Activated naive CD8-positive, alpha-beta T cell treated with anti-CD3 and anti-CD28 coated beads, Interleukin-2, amount 10 ng/mL, durations not matched to agents 7 days and 5 days (primary cell): ENCODE data around the gene ANKZF1. TPM values are rescaled to one million over a fixed set of nuclear protein-coding genes. Genes with fewer than 3 reads are reported as not detected.
A peak's percentile ranks its signal among the peaks of the same experiment; 100 is the strongest.
"Not testable (repeated sequence)": the region's sequence is repeated elsewhere in the genome, so short reads cannot be mapped to it uniquely, and the experiment has no call there.

Experiments
- ATAC-seq: fragments of 150-1000 bp; cut with Tn5 transposase; one replicate; pipeline ENCODE4 v1.10.0; 2021; ENCODE audit warnings: low read depth, moderate library complexity
- POLR2A ChIA-PET: fragments of 350-600 bp; sonication (Branson Sonifier 250); formaldehyde crosslinking; loops from one replicate; lab custom pipeline; 2021; ENCODE audit warnings: antibody characterized with exemption; lab: Charles Lee
- DNase-seq: peaks from one replicate; pipeline ENCODE4 v3.0.0; 2021
- H3K27ac Mint-ChIP-seq: one replicate; pipeline ENCODE4 v1.8.0; 2022; ENCODE audit warnings: mild to moderate bottlenecking, mixed read lengths
- H3K27me3 Mint-ChIP-seq: one replicate; pipeline ENCODE4 v1.8.0; 2022; ENCODE audit warnings: mild to moderate bottlenecking, moderate library complexity, mixed read lengths
- H3K36me3 Mint-ChIP-seq: one replicate; pipeline ENCODE4 v1.8.0; 2021; ENCODE audit warnings: mild to moderate bottlenecking, mixed read lengths
- H3K4me1 Mint-ChIP-seq: one replicate; pipeline ENCODE4 v1.8.0; 2021; ENCODE audit warnings: mixed read lengths
- H3K4me3 Mint-ChIP-seq: one replicate; pipeline ENCODE4 v1.8.0; 2022; ENCODE audit warnings: mild to moderate bottlenecking, moderate library complexity, mixed read lengths
- H3K9me3 Mint-ChIP-seq: one replicate; pipeline ENCODE4 v1.8.0; 2021; ENCODE audit warnings: mixed read lengths
- total RNA-seq, 2 experiments: library from RNA; stranded (reverse); gene quantifications; one replicate each; pipeline ENCODE4 v1.2.3, GENCODE V29; 2021

The ANKZF1 gene
- total RNA-seq, 2 experiments from 2014 or later, result 170 to 177 TPM

- Mint-ChIP-seq H3K9me3 (no peaks in the 10 kb centered on the region), H3K4me1 (peaks cover 40% of the 10 kb centered on the region), H3K4me3 (peak within 1 kb of the TSS; percentile 99), H3K27me3 (no peaks in the 10 kb centered on the region), H3K27ac (peak within 1 kb of the TSS; percentile 90), H3K36me3 (peaks cover 36% of the 10 kb centered on the region)
- ATAC-seq (peak; percentile 69), DNase-seq (peak; percentile 94)
- POLR2A ChIA-PET, result interaction anchor here (0.6 to 8.4 kb wide), 19 partner anchors 8 to 94 kb away, joined by 3 to 83 read pairs (median 8); partner anchors contain the start of genes ABCB6, ANKZF1, ATG9A and CNPPD1
Observed at GRCh38 chr2:219253753-219254589, 24.4 kb downstream of the ANKZF1 start, which contains the start of gene TUBA4A. Gene TUBA4A (minus strand): TSS chr2:219253918. CDS start chr2:219253858, 60 bp downstream.

GRCh38 chr2:219254590-219255201 lies 25.1 kb downstream of the ANKZF1 start:
- Mint-ChIP-seq H3K4me3 (peak overlapping the region; percentile 99), H3K9me3 (no peaks in the 10 kb centered on the region), H3K36me3 (peaks cover 29% of the 10 kb centered on the region), H3K27ac (peak overlapping the region; percentile 90), H3K27me3 (peaks cover 2% of the 10 kb centered on the region), H3K4me1 (peaks cover 34% of the 10 kb centered on the region)
- ATAC-seq, result peak; percentile 22
- DNase-seq, result peak; percentile 48
- POLR2A ChIA-PET, result interaction anchor here (0.9 to 8.4 kb wide), 15 partner anchors 9 to 79 kb away, joined by 3 to 83 read pairs (median 11); partner anchors contain the start of genes ABCB6, ANKZF1, ATG9A and CNPPD1

GRCh38 chr2:219258942-219259341 lies 29.3 kb downstream of the ANKZF1 start:
- H3K4me3 Mint-ChIP-seq, DNase-seq, ATAC-seq, H3K27ac Mint-ChIP-seq, H3K9me3 Mint-ChIP-seq, H3K36me3 Mint-ChIP-seq: not testable (repeated sequence)
- POLR2A ChIA-PET, result interaction anchor here (0.7 kb wide), 1 partner anchor 21 kb away, joined by 3 read pairs; no protein-coding TSS in a partner anchor
- H3K4me1 Mint-ChIP-seq, result peaks cover 12% of the 10 kb centered on the region
- H3K27me3 Mint-ChIP-seq, result peaks cover 11% of the 10 kb centered on the region

GRCh38 chr2:219261024-219261855 lies 31.6 kb downstream of the ANKZF1 start:
- ATAC-seq, result no peak

GRCh38 chr2:219266232-219266631 lies 36.6 kb downstream of the ANKZF1 start:
- POLR2A ChIA-PET, result interaction anchor here (1.7 kb wide), 1 partner anchor 17 kb away, joined by 4 read pairs; no protein-coding TSS in a partner anchor
- no peaks in the 10 kb centered on the region for H3K27me3 Mint-ChIP-seq
- no peak overlapping the region for H3K4me3 Mint-ChIP-seq
- no peaks in the 10 kb centered on the region for H3K9me3 Mint-ChIP-seq
- no peak for DNase-seq
- H3K36me3 Mint-ChIP-seq, result no peaks in the 10 kb centered on the region
- H3K27ac Mint-ChIP-seq, result peak overlapping the region; percentile 44
- peaks cover 2% of the 10 kb centered on the region for H3K4me1 Mint-ChIP-seq
- no peak for ATAC-seq

More at GRCh38 chr2:219261024-219261855, 31.6 kb downstream of the ANKZF1 start:
- POLR2A ChIA-PET, result interaction anchor here (0.8 to 1.9 kb wide), 4 partner anchors 8 to 61 kb away, joined by 3 to 11 read pairs (median 4); partner anchors contain the start of genes GLB1L, STK16, TUBA4A and TUBA4B
- Mint-ChIP-seq H3K36me3 (no peaks in the 10 kb centered on the region), H3K27ac (no peak overlapping the region), H3K27me3 (peaks cover 11% of the 10 kb centered on the region), H3K4me1 (peaks cover 6% of the 10 kb centered on the region), H3K9me3 (no peaks in the 10 kb centered on the region), H3K4me3 (no peak overlapping the region)
- DNase-seq, result no peak

GRCh38 chr2:219266886-219267285 lies 37.3 kb downstream of the ANKZF1 start:
- no peak overlapping the region for H3K27ac Mint-ChIP-seq
- POLR2A ChIA-PET, result interaction anchor here (1.7 kb wide), 1 partner anchor 18 kb away, joined by 4 read pairs; no protein-coding TSS in a partner anchor
- no peak overlapping the region for H3K4me3 Mint-ChIP-seq
- no peaks in the 10 kb centered on the region for H3K9me3 Mint-ChIP-seq
- H3K27me3 Mint-ChIP-seq, result peaks cover 2% of the 10 kb centered on the region
- H3K36me3 Mint-ChIP-seq, result no peaks in the 10 kb centered on the region
- DNase-seq (no peak), ATAC-seq (no peak)
- peaks cover 1% of the 10 kb centered on the region for H3K4me1 Mint-ChIP-seq

- H3K9me3 Mint-ChIP-seq, result no peaks in the 10 kb centered on the region
- no peaks in the 10 kb centered on the region for H3K36me3 Mint-ChIP-seq
- H3K4me3 Mint-ChIP-seq, result no peak overlapping the region
- DNase-seq (no peak), ATAC-seq (no peak)
- peaks cover 1% of the 10 kb centered on the region for H3K4me1 Mint-ChIP-seq
- peaks cover 2% of the 10 kb centered on the region for H3K27me3 Mint-ChIP-seq
- H3K27ac Mint-ChIP-seq, result no peak overlapping the region
- POLR2A ChIA-PET, result no interaction called here
Observed at GRCh38 chr2:219268294-219268693, 38.7 kb downstream of the ANKZF1 start.

- no peak for ATAC-seq
- no peak for DNase-seq
- POLR2A ChIA-PET, result interaction anchor here (0.6 to 0.7 kb wide), 2 partner anchors 9 to 16 kb away, joined by 3 read pairs; partner anchors contain the start of genes DNAJB2 and TUBA4B
- no peak overlapping the region for H3K27ac Mint-ChIP-seq
- peaks cover 6% of the 10 kb centered on the region for H3K4me1 Mint-ChIP-seq
- H3K4me3 Mint-ChIP-seq, result no peak overlapping the region
- H3K36me3 Mint-ChIP-seq, result no peaks in the 10 kb centered on the region
- H3K27me3 Mint-ChIP-seq, result peaks cover 2% of the 10 kb centered on the region
- H3K9me3 Mint-ChIP-seq, result no peaks in the 10 kb centered on the region
Observed at GRCh38 chr2:219269362-219270054, 39.9 kb downstream of the ANKZF1 start.

- H3K36me3 Mint-ChIP-seq, result no peaks in the 10 kb centered on the region
- H3K27ac Mint-ChIP-seq, result no peak overlapping the region
- DNase-seq (no peak), ATAC-seq (no peak)
- H3K4me1 Mint-ChIP-seq, result peaks cover 6% of the 10 kb centered on the region
- POLR2A ChIA-PET, result interaction anchor here (0.7 kb wide), 1 partner anchor 9 kb away, joined by 3 read pairs; the partner anchor contains the start of gene DNAJB2
- H3K9me3 Mint-ChIP-seq, result no peaks in the 10 kb centered on the region
- peaks cover 6% of the 10 kb centered on the region for H3K27me3 Mint-ChIP-seq
- H3K4me3 Mint-ChIP-seq, result no peak overlapping the region
Observed at GRCh38 chr2:219270055-219270372, 40.4 kb downstream of the ANKZF1 start.

GRCh38 chr2:219271021-219271420 lies 41.4 kb downstream of the ANKZF1 start:
- no peaks in the 10 kb centered on the region for H3K9me3 Mint-ChIP-seq
- peaks cover 6% of the 10 kb centered on the region for H3K27me3 Mint-ChIP-seq
- DNase-seq (no peak), ATAC-seq (no peak)
- no peaks in the 10 kb centered on the region for H3K36me3 Mint-ChIP-seq
- POLR2A ChIA-PET, result no interaction called here
- H3K4me3 Mint-ChIP-seq, result no peak overlapping the region
- H3K4me1 Mint-ChIP-seq, result peaks cover 6% of the 10 kb centered on the region
- no peak overlapping the region for H3K27ac Mint-ChIP-seq

- Mint-ChIP-seq H3K36me3 (no peaks in the 10 kb centered on the region), H3K4me1 (peaks cover 7% of the 10 kb centered on the region), H3K9me3 (no peaks in the 10 kb centered on the region), H3K4me3 (no peak overlapping the region), H3K27ac (no peak overlapping the region), H3K27me3 (peaks cover 6% of the 10 kb centered on the region)
- DNase-seq (no peak), ATAC-seq (no peak)
- POLR2A ChIA-PET, result no interaction called here
Observed at GRCh38 chr2:219272356-219272755, 42.8 kb downstream of the ANKZF1 start.

- Mint-ChIP-seq H3K4me3 (no peak overlapping the region), H3K9me3 (no peaks in the 10 kb centered on the region)
- ATAC-seq, result no peak
Observed at GRCh38 chr2:219272995-219273394, 43.4 kb downstream of the ANKZF1 start.

More at GRCh38 chr2:219272995-219273394, 43.4 kb downstream of the ANKZF1 start:
- Mint-ChIP-seq H3K4me1 (peaks cover 13% of the 10 kb centered on the region), H3K27ac (no peak overlapping the region), H3K27me3 (peaks cover 6% of the 10 kb centered on the region), H3K36me3 (no peaks in the 10 kb centered on the region)
- DNase-seq, result no peak
- POLR2A ChIA-PET, result no interaction called here
